Thyroid gland (tissue), 4 donors: ENCODE results near the gene TOMM40.

Experiments
- POLR2A ChIP-seq, 2 donors: fragments of 450-650 bp; IDR thresholded peaks; one replicate each; pipeline ENCODE4 v1.6.1; 2017; ENCODE audit warnings: antibody characterized with exemption in 2 of 2, mild to moderate bottlenecking in 2 of 2, moderate library complexity in 1 of 2
- TF ChIP-seq, protein P1 (sequence below), 6 experiments: fragments of 200-600 bp in 3 of 6; fragments of 450-650 bp in 3 of 6; sonication (generic) in 3 of 6; IDR thresholded peaks; one replicate each; pipeline ENCODE4 v1.5.1; 2016 to 2019; ENCODE audit warnings: antibody characterized with exemption in 6 of 6, mild to moderate bottlenecking in 2 of 6, inconsistent platforms in 1 of 6, moderate library complexity in 1 of 6

DNA sequence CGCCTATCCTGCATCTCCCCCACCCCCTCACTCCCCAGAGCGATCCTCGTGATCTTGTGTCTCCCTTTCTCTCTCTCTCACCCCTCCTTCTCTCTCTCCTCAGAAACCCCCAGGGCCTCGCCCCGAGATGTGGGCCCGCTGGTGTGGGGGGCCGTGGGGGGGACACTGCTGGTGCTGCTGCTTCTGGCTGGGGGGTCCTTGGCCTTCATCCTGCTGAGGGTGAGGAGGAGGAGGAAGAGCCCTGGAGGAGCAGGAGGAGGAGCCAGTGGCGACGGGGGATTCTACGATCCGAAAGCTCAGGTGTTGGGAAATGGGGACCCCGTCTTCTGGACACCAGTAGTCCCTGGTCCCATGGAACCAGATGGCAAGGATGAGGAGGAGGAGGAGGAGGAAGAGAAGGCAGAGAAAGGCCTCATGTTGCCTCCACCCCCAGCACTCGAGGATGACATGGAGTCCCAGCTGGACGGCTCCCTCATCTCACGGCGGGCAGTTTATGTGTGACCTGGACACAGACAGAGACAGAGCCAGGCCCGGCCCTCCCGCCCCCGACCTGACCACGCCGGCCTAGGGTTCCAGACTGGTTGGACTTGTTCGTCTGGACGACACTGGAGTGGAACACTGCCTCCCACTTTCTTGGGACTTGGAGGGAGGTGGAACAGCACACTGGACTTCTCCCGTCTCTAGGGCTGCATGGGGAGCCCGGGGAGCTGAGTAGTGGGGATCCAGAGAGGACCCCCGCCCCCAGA lies 12.8 kb upstream of the TOMM40 start:
- TF ChIP-seq, protein P1, sequence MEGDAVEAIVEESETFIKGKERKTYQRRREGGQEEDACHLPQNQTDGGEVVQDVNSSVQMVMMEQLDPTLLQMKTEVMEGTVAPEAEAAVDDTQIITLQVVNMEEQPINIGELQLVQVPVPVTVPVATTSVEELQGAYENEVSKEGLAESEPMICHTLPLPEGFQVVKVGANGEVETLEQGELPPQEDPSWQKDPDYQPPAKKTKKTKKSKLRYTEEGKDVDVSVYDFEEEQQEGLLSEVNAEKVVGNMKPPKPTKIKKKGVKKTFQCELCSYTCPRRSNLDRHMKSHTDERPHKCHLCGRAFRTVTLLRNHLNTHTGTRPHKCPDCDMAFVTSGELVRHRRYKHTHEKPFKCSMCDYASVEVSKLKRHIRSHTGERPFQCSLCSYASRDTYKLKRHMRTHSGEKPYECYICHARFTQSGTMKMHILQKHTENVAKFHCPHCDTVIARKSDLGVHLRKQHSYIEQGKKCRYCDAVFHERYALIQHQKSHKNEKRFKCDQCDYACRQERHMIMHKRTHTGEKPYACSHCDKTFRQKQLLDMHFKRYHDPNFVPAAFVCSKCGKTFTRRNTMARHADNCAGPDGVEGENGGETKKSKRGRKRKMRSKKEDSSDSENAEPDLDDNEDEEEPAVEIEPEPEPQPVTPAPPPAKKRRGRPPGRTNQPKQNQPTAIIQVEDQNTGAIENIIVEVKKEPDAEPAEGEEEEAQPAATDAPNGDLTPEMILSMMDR (IDR thresholded peaks at IDR 0.05) = no peak
- no peak for TF ChIP-seq POLR2A (IDR thresholded peaks at IDR 0.05)
